Medulla oblongata (tissue), 1 donor: ENCODE results near the gene RASGRF1.
A peak's percentile ranks its signal among the peaks of the same experiment; 100 is the strongest.
"Not testable (repeated sequence)": the region's sequence is repeated elsewhere in the genome, so short reads cannot be mapped to it uniquely, and the experiment has no call there.

ENCODE experiments used
- DNase-seq: peaks from one replicate; pipeline ENCODE4 v3.0.0-alpha.2; 2015; ENCODE audit errors: extremely low spot score

The RASGRF1 gene

GRCh38 chr15:79042213-79042928, 48.2 kb downstream of the RASGRF1 start:
- no peak for DNase-seq

DNA sequence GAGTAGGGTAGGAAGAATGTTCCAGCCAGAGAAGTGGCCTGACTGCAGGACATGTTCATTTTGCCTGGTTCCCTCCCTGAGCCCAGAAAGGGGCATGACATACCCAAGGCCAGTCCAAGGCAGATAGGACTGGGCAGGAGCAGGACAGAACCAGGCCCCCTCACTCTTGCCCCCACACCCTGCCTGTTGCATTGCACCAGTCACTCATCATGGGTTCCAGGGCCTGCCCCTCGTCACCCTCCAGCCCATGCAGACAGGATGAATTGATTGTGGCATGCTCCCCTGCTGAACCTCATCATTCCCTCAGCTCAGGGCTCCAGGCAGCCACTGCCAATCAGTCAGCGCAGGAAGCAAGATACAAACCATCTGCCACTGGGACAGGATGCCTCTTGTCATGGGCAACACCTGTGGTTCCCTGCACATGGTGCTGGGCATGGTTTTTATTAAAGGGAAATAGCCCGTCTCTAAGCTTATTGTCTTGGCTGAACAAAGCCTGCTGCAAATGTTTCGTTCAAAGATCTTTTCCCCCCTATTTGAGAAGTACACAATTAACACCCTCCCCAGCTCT, 48.9 kb downstream of the RASGRF1 start:
- DNase-seq: no peak

GRCh38 chr15:79037848-79038247, 52.7 kb downstream of the RASGRF1 start:
- DNase-seq: no peak

DNA sequence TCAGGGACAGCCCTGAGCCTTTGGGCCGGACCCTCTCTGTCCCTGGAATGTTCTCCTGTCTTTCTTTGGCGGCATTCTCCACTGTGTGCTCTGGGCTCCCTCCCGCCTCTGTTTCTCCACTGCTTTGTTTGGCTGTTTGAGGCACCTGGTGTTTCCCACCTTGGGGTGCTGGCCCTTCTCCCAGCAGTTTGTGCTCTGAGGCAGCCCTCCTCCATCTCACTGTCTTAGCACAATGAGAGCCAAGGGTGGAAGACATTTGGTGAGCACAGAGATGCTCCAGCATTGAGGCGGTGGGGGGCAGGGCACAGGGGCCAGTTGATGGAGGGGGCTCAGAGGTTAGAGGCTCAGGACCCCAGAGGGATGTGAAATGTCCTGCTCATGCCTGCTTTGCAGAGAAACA, 54.3 kb downstream of the RASGRF1 start:
- no peak for DNase-seq

- no peak for DNase-seq
These were observed 54.8 kb downstream of the RASGRF1 start for GRCh38 chr15:79035814-79036213.

DNA sequence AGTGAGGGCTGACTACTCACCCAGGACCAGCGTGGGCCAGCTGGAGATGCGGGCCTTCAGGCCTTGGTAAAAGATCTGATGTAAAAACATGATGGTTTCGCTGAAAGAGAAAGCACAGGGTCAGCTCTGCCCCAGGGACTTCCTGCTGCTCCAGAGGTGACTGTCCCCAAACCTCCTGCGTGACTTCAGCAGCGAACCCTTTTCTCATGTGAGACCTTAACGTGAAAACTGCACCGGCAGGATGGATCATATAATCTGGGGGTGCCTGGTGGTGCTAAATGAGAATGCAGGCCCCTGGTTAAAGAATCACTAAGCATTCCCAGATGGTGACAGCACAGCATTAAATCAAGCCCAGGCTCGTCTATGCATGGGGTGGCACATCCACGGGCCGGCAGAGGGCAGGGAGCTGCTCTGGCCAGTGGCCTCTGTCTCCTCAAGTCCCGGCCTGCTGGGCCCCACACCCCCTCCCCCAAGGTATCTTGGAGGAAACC, 55.4 kb downstream of the RASGRF1 start:
- peak; percentile 27 for DNase-seq

- DNase-seq: no peak
These were observed 56.3 kb downstream of the RASGRF1 start for GRCh38 chr15:79034284-79034683.

DNA sequence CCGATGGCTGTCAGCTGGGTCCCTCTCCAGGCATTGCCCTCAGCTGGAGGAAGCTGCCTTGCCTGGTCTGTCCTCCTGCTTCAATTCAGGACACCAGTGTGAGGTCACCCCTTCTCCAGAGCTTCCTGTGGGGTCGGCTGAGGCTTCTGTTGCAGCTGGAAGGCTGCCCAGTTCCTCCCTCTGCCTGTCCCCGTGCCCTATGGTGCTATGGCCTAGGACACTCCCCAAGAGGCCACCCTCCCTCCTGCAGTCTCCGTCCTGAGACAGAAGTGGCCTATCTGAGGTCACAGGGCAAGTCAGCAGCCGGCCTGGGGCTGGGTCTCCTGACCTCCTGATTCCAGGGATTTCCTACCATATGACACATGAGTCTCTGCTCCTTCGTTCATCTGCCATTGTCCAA, 57.9 kb downstream of the RASGRF1 start:
- peak; percentile 21 for DNase-seq

DNA sequence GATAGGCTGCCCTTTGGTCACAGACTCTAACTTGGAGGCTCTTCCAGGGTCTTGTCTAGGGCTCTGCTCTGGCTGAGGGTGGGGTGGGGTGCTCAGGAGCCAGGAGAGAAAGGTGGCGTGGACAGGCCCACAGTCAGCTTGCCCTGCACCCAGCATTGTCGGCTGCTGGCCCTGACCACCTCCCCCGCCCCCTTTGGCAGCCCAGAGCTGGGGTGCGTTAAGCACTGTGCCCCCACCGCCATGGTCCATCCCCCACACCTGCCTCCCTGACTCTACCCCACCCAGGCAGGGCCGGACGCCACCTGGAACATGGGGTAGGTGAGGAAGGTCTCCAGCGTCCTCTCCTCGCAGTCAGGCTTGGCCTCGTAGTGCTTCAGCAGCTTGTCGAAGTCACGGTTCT, 58.8 kb downstream of the RASGRF1 start:
- DNase-seq: no peak

DNA sequence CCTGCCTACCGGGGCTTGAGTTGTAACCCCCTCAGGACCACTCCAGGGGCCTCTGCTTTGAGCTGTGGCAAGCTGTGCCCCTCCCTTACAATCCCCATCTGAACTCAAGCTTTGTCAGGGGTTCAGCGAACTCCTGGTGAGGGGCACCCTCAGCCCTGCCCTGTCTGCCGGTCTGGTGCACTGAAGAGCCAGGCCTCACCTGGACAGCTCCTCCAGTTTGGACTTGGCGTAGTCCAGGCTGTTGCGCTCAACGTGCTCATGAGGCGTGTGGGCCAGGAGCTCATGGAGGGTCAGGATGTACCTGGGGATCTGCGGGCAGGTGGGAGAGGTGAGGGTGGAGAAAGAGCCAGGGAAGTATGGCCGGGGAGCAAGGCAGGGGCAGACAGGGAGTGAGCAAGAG, 59.4 kb downstream of the RASGRF1 start:
- no peak for DNase-seq

DNA sequence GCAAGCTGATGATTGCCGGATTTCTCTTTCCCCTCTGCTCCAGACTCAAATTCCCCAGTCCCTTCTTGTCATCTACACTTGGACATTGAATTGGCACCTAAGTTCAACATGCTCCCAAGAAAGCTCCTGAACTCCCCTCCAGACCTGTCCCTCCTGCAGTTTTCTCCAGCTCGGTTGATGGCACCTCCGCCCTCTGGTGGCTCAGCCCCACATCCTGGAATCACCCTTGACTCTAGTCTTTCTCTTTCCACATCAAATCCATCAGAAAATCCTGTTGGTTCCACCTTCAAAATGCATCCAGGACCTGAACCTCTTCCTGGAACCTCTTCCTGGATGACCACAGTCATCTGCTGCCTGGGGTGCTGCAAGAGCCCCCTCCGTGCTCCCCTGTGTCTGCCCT, 60.1 kb downstream of the RASGRF1 start:
- DNase-seq: no peak

DNA sequence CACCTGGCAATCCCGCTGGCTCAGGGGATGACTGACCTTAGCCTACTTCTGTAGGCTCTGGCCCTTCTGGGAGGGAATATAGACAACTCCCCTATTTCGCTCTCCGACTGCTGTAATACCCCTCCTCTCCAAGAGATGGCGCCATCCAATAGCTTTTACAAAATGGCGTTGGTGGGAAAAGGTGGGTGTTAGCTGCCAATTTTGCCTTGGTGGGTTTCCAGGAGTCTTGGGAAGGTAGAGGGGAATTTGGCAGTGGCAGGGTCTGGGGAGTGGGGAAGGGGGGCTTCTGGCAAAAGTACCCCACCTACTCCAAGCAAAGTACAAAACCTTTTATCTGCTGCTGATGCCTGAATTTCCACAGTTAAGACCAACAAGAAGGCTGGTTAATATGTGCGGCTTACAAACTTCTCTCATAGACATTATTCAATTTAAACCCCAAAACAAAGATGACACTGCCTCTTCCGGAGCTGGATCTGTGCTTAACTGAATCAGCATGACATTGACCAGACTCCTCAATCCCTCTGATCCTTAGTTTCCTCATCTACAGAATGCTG, 62.1 kb downstream of the RASGRF1 start:
- peak; percentile 77 for DNase-seq

DNA sequence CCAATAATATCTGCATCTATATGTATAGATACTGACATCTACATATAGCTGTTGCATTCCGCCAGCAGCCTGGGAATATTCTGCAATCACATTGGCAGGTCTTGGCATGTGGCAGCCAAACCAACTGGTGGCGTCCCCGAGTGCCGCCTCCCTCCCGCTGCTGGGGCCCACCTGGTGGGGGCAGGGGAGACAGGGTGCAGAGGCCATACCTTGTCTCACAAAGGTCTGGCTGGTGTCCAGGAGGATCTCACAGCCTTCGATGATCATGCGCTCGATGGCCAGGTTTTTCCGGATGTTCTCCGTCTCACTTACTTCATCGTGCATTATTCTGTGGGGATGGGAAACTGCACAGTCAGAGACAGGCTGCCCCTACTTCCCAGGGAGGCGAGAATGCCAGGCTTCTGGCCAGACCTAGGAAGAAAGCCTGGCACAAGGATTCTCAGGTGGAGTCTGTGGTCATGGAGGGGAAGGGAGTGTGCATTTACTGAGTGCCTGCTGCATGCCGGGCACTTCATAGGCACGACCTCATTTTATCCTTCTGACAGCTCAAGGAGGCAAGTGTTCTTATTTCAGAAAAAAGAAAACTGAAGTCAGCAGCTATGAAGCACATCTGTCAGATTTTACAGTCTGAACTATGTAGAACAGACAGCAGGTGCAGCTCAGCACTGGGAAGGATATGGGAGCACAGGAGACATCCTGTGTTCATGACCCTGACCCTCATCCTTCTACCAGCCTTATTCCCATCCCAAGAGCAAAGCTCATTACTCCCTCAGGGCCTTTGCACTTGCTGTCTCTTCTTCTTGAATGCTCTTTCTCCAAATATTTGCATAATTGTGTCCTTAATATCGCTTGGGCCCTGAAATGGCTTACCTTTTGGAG, 62.8 kb downstream of the RASGRF1 start:
- DNase-seq: no peak

DNA sequence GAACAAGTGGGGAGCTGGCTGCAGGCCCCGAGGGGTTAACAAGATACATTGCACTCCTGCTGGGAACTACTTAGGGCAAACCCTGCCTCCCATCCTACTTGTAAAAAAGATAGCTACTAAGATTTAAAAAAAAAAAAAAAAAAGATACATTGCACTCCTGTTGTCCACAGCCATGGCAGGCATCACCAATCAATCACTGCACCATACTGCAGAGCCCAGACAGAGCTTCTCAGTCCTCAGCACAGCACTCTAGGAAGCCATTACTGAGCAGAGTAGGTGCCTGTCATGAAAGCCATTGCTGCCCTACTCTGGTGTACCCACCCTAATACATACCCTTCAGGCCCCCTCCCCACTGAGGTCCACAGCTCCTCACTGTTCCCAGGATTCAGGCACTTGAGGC, 64.8 kb downstream of the RASGRF1 start:
- no peak for DNase-seq

GRCh38 chr15:79025201-79025600, 65.4 kb downstream of the RASGRF1 start:
- peak; percentile 43 for DNase-seq

DNA sequence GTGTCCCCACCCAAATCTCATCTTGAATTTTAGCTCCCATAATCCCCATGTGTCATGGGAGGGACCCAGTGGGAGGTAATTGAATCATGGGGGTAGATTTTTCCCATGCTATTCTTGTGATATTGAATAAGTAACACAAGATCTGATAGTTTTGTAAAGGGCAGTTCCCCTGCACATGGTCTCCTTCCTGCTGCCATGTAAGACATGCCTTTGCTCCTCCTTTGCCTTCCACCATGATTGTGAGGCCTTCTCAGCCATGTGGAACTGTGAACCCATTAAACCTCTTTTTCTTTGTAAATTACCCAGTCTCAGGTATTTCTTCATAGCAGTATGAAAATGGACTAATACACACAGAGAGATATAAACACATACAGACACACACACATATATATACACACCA, 66.1 kb downstream of the RASGRF1 start:
- not testable (repeated sequence) for DNase-seq

DNA sequence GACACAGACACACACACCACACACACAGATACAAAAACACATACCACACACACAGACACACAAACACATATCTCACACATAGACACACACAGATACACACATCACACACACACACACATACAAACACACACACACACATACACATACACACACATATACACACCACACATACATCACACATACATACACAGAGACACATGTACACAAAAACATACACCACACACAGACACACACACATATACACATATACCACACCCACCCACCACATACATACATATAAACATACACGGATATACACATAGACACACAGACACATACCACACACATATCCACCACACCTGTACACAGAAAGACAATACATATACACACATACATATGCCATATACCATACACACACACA, 66.7 kb downstream of the RASGRF1 start:
- no peak for DNase-seq

DNA sequence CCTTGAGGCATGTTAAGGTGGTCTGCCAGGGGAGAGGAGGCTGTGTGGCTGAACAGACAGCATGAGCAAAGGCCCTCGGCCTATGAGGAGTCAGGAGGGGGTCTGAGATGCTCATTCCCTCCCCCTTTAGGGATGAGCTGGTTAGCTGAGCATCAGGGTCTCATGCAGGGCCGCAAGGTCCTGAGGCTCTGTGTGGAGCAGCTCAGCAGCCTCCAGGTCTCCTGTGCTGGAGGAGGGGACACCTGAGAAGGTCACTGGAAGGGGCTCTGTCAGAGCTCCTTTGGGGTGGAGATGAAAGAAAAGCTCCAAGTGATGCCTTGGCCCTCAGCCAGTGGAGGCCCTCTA, 67.1 kb downstream of the RASGRF1 start:
- no peak for DNase-seq

- DNase-seq: no peak
These were observed 71.6 kb downstream of the RASGRF1 start for GRCh38 chr15:79018960-79019359.

DNA sequence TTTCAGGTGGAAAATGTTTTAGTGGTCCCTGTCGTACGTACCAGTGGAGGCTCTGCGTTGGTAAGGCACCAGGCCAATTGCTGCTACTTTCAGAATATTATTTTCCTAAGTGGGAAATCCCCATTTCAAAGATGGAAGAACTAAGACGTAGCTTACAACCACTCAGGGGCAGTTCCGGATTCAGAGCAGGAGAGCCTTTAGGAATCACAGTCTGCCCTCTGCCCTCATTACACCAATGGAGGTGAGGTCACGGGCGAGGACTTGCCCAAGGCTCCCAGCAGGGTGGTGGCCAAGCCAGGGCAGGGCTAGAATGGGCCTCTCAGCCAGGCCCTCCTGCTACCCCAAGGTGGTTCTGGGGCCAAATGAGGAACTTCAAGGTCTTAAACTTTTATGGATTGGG, 72.6 kb downstream of the RASGRF1 start:
- DNase-seq: no peak

- DNase-seq: no peak
These were observed 73.9 kb downstream of the RASGRF1 start for GRCh38 chr15:79016527-79017170.

DNA sequence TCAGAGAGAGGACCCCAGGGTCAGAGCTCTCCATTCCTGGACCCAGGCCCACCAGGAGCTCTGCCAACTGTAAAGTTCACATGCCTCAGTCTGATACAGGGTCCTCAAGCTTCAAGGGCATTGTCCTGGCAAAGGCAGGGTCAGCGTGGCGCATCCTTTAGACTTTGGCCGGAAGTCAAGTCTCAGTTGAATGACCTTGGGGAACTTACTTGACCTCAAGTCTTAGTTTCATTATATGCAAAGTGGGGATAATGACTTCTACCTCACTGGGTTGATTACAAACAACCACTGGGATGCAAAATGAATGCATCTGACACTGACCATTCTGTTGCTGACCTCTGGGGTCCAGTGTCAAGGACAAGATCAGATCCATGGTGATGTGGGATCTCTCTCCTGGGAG, 75.2 kb downstream of the RASGRF1 start:
- no peak for DNase-seq
